Mesodermal cell (in vitro differentiated cells): ENCODE measurements around the gene NSMCE3.
"Not testable (repeated sequence)": the region's sequence is repeated elsewhere in the genome, so short reads cannot be mapped to it uniquely, and the experiment has no call there.

ENCODE experiments used
- H3K27ac ChIP-seq: 2 replicates; pipeline ENCODE4 v1.7.0; 2013; ENCODE audit warnings: mild to moderate bottlenecking, low read depth, low read length, moderate library complexity; ENCODE audit not compliant: severe bottlenecking
- H3K36me3 ChIP-seq: 2 replicates; pipeline ENCODE4 v1.7.1; 2013; ENCODE audit warnings: mild to moderate bottlenecking, low read length, moderate library complexity; ENCODE audit not compliant: control insufficient read depth, insufficient read depth
- H3K4me1 ChIP-seq: one replicate; pipeline ENCODE4 v1.7.1; 2013; ENCODE audit warnings: mild to moderate bottlenecking, low read length; ENCODE audit not compliant: insufficient read depth, control insufficient read depth, poor library complexity, severe bottlenecking
- H3K4me3 ChIP-seq: 2 replicates; pipeline ENCODE4 v1.7.0; 2013; ENCODE audit warnings: low read length, control low read depth, mild to moderate bottlenecking; ENCODE audit not compliant: insufficient read depth, poor library complexity, severe bottlenecking; ENCODE audit errors: extremely low read depth
- H3K9me3 ChIP-seq: 2 replicates; pipeline ENCODE4 v1.7.1; 2013; ENCODE audit warnings: mild to moderate bottlenecking, low read length, moderate library complexity; ENCODE audit not compliant: control insufficient read depth
- WGBS, 2 experiments: methylation state at CpG; one replicate each; pipeline ENCODE4 v1.1.5; 2013; ENCODE audit warnings: missing lambda C conversion rate in 2 of 2; ENCODE audit not compliant: insufficient coverage in 2 of 2; 5-methylcytosine and 5-hydroxymethylcytosine counted together

NSMCE3 gene

GRCh38 chr15:29242456-29243242 lies 27.0 kb downstream of the NSMCE3 start:
- Histone ChIP-seq H3K9me3 (no peaks in the 10 kb centered on the region), H3K27ac (no peak overlapping the region), H3K36me3 (no peaks in the 10 kb centered on the region), H3K4me3 (no peak overlapping the region), H3K4me1 (no peaks in the 10 kb centered on the region)
- 91 to 96% methylated on average over 9 to 12 of the region's 16 CpGs for WGBS, 2 experiments

DNA sequence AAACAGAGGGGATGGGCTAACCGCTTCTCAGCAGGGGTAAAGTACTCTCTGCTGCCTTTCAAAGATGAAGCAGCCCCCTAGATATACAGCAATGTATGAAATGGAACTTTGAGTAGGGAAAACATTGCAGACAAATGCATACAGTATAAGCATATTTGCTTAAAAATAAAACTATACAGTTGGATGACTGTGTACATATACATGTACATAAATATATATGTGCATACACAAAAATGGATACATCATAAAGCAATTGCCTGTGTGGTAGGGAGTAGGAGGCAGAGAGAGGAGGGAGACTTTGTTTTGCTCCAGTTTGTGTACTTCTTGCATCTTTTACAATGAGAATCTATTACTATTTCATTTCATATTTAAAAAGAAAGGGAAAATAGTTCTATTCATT lies 28.4 kb downstream of the NSMCE3 start:
- Histone ChIP-seq H3K36me3 (no peaks in the 10 kb centered on the region), H3K4me3 (no peak overlapping the region), H3K4me1 (no peaks in the 10 kb centered on the region), H3K27ac (no peak overlapping the region), H3K9me3 (no peaks in the 10 kb centered on the region)
- WGBS, 2 experiments: 86% methylated on average over 1 of the region's 1 CpG; no CpG with 5 or more reads in 1 of the 2 experiments

GRCh38 chr15:29239395-29239794 lies 30.2 kb downstream of the NSMCE3 start:
- no peaks in the 10 kb centered on the region for H3K4me1 ChIP-seq
- peaks cover 6% of the 10 kb centered on the region for H3K9me3 ChIP-seq
- 17 to 81% methylated on average over 1 to 2 of the region's 3 CpGs for WGBS, 2 experiments
- H3K4me3 ChIP-seq: no peak overlapping the region
- no peak overlapping the region for H3K27ac ChIP-seq
- H3K36me3 ChIP-seq: no peaks in the 10 kb centered on the region

DNA sequence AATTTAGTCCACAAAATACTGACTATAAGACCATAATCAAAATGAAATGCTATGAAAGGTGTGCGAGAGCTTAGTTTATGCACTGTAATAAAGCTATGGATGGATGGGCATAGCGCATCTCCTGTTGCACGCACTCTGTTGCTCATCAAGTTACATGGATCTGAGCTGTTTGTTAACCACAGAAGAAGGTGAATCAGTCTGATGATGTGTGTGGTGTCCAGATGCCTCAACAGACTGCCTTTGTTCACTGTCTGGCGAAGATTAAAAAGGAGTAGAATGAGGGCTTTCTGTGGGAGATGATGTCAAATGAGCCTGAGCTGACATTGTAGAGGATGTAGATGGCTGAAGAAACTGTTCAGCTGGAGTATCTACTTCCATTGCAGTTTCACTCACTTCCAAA lies 36.1 kb downstream of the NSMCE3 start:
- H3K36me3 ChIP-seq: no peaks in the 10 kb centered on the region
- 92 to 100% methylated on average over 3 to 4 of the region's 4 CpGs for WGBS, 2 experiments
- H3K27ac ChIP-seq: no peak overlapping the region
- no peak overlapping the region for H3K4me3 ChIP-seq
- no peaks in the 10 kb centered on the region for H3K4me1 ChIP-seq
- peaks cover 6% of the 10 kb centered on the region for H3K9me3 ChIP-seq

DNA sequence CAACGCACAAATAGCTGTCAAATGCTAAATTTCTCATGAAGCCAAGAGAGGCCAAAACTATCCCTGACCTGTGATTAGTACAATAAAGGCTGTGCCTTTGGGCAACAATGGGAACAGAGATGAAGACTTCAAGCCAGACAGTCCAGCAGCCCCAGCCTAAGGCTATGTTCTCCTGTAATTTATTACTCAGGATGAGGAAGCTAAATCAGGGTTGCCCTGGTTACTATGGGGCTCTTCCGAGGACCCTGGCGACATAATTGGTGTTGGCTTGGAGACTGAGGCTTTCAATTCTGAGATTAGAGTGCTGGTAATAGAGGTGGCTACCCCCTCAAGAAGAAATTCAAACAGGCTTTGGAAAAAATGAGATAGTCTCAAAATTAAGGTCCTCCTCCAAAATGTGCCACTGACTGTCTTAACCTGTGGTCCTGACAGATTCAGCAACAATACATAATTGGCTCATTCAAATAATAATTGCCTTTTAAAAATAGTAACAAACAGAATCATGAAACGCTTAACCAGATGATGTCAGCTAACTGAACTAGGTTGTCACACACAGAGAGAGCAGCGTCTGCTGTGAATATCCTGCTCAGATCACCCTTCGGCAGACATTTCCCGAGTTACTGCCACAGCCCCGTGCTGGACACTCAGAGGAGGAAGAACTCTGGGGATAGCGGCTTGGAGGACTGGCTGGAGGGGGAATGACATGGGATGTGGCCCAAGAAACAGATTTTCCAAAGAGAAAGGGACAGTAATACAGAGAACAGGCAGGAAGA lies 43.0 kb downstream of the NSMCE3 start:
- WGBS, 2 experiments: 76 to 77% methylated on average over 7 to 8 of the region's 9 CpGs
- no peak overlapping the region for H3K4me3 ChIP-seq
- H3K36me3 ChIP-seq: no peaks in the 10 kb centered on the region
- H3K9me3 ChIP-seq: no peaks in the 10 kb centered on the region
- H3K27ac ChIP-seq: peak overlapping the region; percentile 62
- H3K4me1 ChIP-seq: peaks cover 3% of the 10 kb centered on the region

- H3K4me1 ChIP-seq: peaks cover 3% of the 10 kb centered on the region
- 90 to 93% methylated on average over 13 to 18 of the region's 22 CpGs for WGBS, 2 experiments
- no peak overlapping the region for H3K4me3 ChIP-seq
- no peaks in the 10 kb centered on the region for H3K9me3 ChIP-seq
- no peaks in the 10 kb centered on the region for H3K36me3 ChIP-seq
- no peak overlapping the region for H3K27ac ChIP-seq
Observed at GRCh38 chr15:29225534-29226234, 43.9 kb downstream of the NSMCE3 start.

DNA sequence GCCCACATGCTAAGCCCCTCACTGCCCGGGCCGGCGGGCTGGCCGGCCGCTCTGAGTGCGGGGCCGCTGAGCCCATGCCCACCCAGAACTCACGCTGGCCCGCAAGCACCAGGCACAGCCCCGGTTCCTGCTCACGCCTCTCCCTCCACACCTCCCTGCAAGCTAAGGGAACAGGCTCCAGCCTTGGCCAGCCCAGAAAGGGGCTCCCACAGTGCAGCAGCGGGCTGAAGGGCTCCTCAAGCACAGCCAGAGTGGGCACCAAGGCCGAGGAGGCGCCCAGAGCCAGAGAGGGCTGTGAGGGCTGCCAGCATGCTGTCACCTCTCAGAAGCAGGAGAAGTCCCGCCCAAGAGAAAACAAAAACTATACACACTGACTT lies 44.6 kb downstream of the NSMCE3 start:
- WGBS, 2 experiments: 97 to 100% methylated on average over 7 to 14 of the region's 15 CpGs
- H3K36me3 ChIP-seq, H3K9me3 ChIP-seq, H3K4me1 ChIP-seq, H3K4me3 ChIP-seq, H3K27ac ChIP-seq: not testable (repeated sequence)

DNA sequence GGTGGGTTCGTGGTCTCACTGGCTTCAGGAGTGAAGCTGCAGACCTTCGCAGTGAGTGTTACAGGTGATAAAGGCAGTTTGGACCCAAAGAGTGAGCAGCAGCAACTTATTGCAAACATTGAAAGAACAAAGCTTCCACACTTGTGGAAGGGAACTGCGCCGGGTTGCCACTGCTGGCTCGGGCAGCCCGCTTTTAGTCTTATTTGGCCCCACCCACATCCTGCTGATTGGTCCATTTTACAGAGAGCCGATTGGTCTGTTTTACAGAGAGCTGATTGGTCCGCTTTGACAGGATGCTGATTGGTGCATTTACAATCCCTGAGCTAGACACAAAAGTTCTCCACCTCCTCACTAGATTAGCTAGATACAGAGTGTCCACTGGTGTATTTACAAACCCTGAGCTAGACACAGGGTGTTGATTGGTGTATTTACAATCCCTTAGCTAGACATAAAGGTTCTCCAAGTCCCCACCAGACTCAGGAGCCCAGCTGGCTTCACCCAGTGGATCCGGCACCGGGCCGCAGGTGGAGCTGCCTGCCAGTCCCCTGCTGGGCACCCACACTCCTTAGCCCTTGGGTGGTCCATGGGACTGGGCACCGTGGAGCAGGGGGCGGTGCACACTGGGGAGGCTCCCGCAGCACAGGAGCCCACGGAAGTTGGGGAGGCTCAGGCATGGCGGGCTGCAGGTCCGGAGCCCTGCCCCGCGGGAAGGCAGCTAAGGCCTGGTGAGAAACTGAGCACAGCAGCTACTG lies 45.2 kb downstream of the NSMCE3 start:
- not testable (repeated sequence) for H3K4me1 ChIP-seq, H3K36me3 ChIP-seq, H3K27ac ChIP-seq, H3K4me3 ChIP-seq, H3K9me3 ChIP-seq
- 92% methylated on average over 13 to 15 of the region's 19 CpGs for WGBS, 2 experiments

DNA sequence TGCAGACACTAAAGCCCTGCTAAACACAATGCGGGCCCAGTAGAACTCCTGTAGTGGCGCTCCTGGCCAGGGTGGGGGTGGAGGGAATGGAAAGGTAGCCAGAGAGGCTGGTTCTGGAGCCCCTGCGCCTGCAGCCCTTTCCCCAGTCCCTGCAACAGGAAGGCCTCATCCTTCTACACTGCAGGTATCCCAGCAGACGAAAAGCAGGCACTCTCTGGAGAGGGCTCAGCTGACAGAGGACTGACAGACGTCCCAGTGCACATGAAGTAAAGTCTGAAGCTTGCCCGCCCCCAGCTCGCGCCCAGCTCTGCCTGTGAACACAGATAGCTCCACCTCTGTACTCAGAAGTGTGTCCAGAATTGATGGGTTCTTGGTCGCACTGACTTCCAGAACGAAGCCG lies 46.0 kb downstream of the NSMCE3 start:
- Histone ChIP-seq H3K4me3 (no peak overlapping the region), H3K27ac (no peak overlapping the region), H3K9me3 (no peaks in the 10 kb centered on the region), H3K4me1 (peaks cover 3% of the 10 kb centered on the region), H3K36me3 (no peaks in the 10 kb centered on the region)
- WGBS, 2 experiments: 92 to 93% methylated on average over 10 of the region's 11 CpGs

GRCh38 chr15:29222129-29222853 lies 47.3 kb downstream of the NSMCE3 start:
- no peak overlapping the region for H3K27ac ChIP-seq

More at GRCh38 chr15:29222129-29222853, 47.3 kb downstream of the NSMCE3 start:
- no peaks in the 10 kb centered on the region for H3K9me3 ChIP-seq
- H3K4me3 ChIP-seq: no peak overlapping the region
- peaks cover 3% of the 10 kb centered on the region for H3K4me1 ChIP-seq
- H3K36me3 ChIP-seq: no peaks in the 10 kb centered on the region
- 90 to 94% methylated on average over 6 to 7 of the region's 9 CpGs for WGBS, 2 experiments
